IMR-90 (cell line): ENCODE data around the gene IGDCC3. TPM values are rescaled to one million over a fixed set of nuclear protein-coding genes. Genes with fewer than 3 reads are reported as not detected.

ENCODE experiments used
- ATAC-seq: fragments of 200-7000 bp; cut with Tn5 transposase; 2 replicates; pipeline ENCODE4 v1.9.1; 2020; ENCODE audit warnings: low read depth, mild to moderate bottlenecking, moderate library complexity
- BruUV-seq: library from RNA; stranded (reverse); fragments of 400-500 nt; replicated peaks from 2 replicates; lab custom pipeline; 2021; lab: Mats Ljungman, UMichigan
- CTCF ChIA-PET: fragments of 300-600 bp; formaldehyde crosslinking; extraction: SDS; loops from one replicate; lab custom pipeline; 2021; ENCODE audit warnings: antibody characterized with exemption; lab: Yijun Ruan, JAX
- POLR2A ChIA-PET: fragments of 300-600 bp; sonication (Branson Sonifier 250); formaldehyde crosslinking; loops from one replicate; lab custom pipeline; 2022; ENCODE audit warnings: antibody characterized with exemption; ENCODE audit not compliant: unreplicated experiment; lab: Charles Lee
- DNase-seq: peaks from one replicate; pipeline ENCODE4 v3.0.0; 2013
- H2AFZ ChIP-seq: replicated peaks from 2 replicates; pipeline ENCODE3; 2013; ENCODE audit warnings: low read length, mild to moderate bottlenecking; ENCODE audit not compliant: poor library complexity
- H2AK5ac ChIP-seq: 2 replicates; pipeline ENCODE4 v1.6.1; 2013; ENCODE audit warnings: low read depth, low read length, inconsistent platforms
- H2AK9ac ChIP-seq: replicated peaks from 2 replicates; pipeline ENCODE3; 2013; ENCODE audit warnings: mild to moderate bottlenecking, low read depth, low read length, moderate library complexity; ENCODE audit not compliant: poor library complexity
- H2BK120ac ChIP-seq: 2 replicates; pipeline ENCODE4 v1.6.1; 2013; ENCODE audit warnings: low read depth, low read length, inconsistent platforms
- H2BK15ac ChIP-seq: 3 replicates; pipeline ENCODE4 v1.6.1; 2013; ENCODE audit warnings: low read depth, low read length, inconsistent platforms
- H2BK20ac ChIP-seq: 2 replicates; pipeline ENCODE4 v1.6.1; 2013; ENCODE audit warnings: low read depth, mild to moderate bottlenecking, inconsistent platforms, low read length, moderate library complexity
- H2BK5ac ChIP-seq: 2 replicates; pipeline ENCODE4 v1.6.1; 2013; ENCODE audit warnings: mild to moderate bottlenecking, low read depth, low read length, inconsistent platforms; ENCODE audit not compliant: poor library complexity, severe bottlenecking
- H3K14ac ChIP-seq: replicated peaks from 2 replicates; pipeline ENCODE4 v1.6.1; 2013; ENCODE audit warnings: low read depth, low read length, inconsistent platforms
- H3K18ac ChIP-seq: 2 replicates; pipeline ENCODE4 v1.6.1; 2013; ENCODE audit warnings: low read depth, low read length, control low read depth
- H3K23ac ChIP-seq: 2 replicates; pipeline ENCODE4 v1.6.1; 2013; ENCODE audit warnings: low read depth, low read length, inconsistent platforms
- H3K27ac ChIP-seq: 2 replicates; pipeline ENCODE4 v1.5.1; 2013; ENCODE audit warnings: mild to moderate bottlenecking, control low read depth, low read length; ENCODE audit not compliant: insufficient read depth
- H3K27me3 ChIP-seq: 2 replicates; pipeline ENCODE4 v1.6.1; 2013; ENCODE audit warnings: low read length; ENCODE audit not compliant: control insufficient read depth, insufficient read depth
- H3K36me3 ChIP-seq: 2 replicates; pipeline ENCODE4 v1.6.1; 2013; ENCODE audit warnings: low read length, mixed read lengths; ENCODE audit not compliant: control insufficient read depth, insufficient read depth
- H3K4ac ChIP-seq: 2 replicates; pipeline ENCODE4 v1.6.1; 2013; ENCODE audit warnings: low read depth, low read length, inconsistent platforms
- H3K4me1 ChIP-seq: 2 replicates; pipeline ENCODE4 v1.6.1; 2013; ENCODE audit warnings: low read length, mixed read lengths; ENCODE audit not compliant: control insufficient read depth, insufficient read depth
- H3K4me2 ChIP-seq: 2 replicates; pipeline ENCODE4 v1.6.1; 2013; ENCODE audit warnings: low read depth, mild to moderate bottlenecking, control low read depth, low read length, moderate library complexity
- H3K4me3 ChIP-seq: 2 replicates; pipeline ENCODE4 v1.5.1; 2013; ENCODE audit warnings: low read depth, mild to moderate bottlenecking, control low read depth, low read length, moderate library complexity; ENCODE audit not compliant: insufficient read depth
- H3K56ac ChIP-seq: 2 replicates; pipeline ENCODE4 v1.6.1; 2013; ENCODE audit warnings: low read length, inconsistent platforms; ENCODE audit not compliant: insufficient read depth; ENCODE audit errors: extremely low read depth
- H3K79me1 ChIP-seq, 2 experiments: 2 replicates each; pipeline ENCODE4 v1.6.1; 2013; ENCODE audit warnings: low read length in 2 of 2, inconsistent platforms in 1 of 2, low read depth in 1 of 2
- H3K9ac ChIP-seq: 2 replicates; pipeline ENCODE4 v1.6.1; 2013; ENCODE audit warnings: low read depth, low read length, control low read depth
- H3K9me1 ChIP-seq: 2 replicates; pipeline ENCODE4 v1.6.1; 2013; ENCODE audit warnings: low read length, inconsistent platforms; ENCODE audit not compliant: insufficient read depth
- H3K9me3 ChIP-seq: 2 replicates; pipeline ENCODE4 v1.6.1; 2013; ENCODE audit warnings: low read length; ENCODE audit not compliant: control insufficient read depth, insufficient read depth
- H4K20me1 ChIP-seq: 2 replicates; pipeline ENCODE4 v1.6.1; 2013; ENCODE audit warnings: low read length, inconsistent platforms; ENCODE audit not compliant: insufficient read depth
- H4K5ac ChIP-seq: 2 replicates; pipeline ENCODE4 v1.6.1; 2013; ENCODE audit warnings: mild to moderate bottlenecking, low read depth, low read length, control low read depth
- H4K8ac ChIP-seq, 2 experiments: 2 replicates each; pipeline ENCODE4 v1.6.1; 2013; ENCODE audit warnings: low read depth in 2 of 2, low read length in 2 of 2, control low read depth in 1 of 2, inconsistent platforms in 1 of 2
- H4K91ac ChIP-seq: 2 replicates; pipeline ENCODE4 v1.6.1; 2013; ENCODE audit warnings: low read depth, low read length, inconsistent platforms; ENCODE audit not compliant: insufficient read depth
- CHD1 ChIP-seq: IDR thresholded peaks from 2 replicates; pipeline ENCODE4 v1.6.1; 2012; ENCODE audit warnings: low read depth, low read length, improper control_type of control experiment
- CTCF ChIP-seq: conservative IDR thresholded peaks from 2 replicates; pipeline ENCODE4 v1.5.1; 2012; ENCODE audit warnings: mild to moderate bottlenecking, low read depth, low read length, improper control_type of control experiment
- MAZ ChIP-seq: IDR thresholded peaks from 2 replicates; pipeline ENCODE4 v1.6.1; 2012; ENCODE audit warnings: low read depth, mild to moderate bottlenecking, low read length, improper control_type of control experiment, moderate library complexity, borderline replicate concordance
- RAD21 ChIP-seq: IDR thresholded peaks from 2 replicates; pipeline ENCODE4 v1.6.1; 2012; ENCODE audit warnings: low read length, improper control_type of control experiment
- SMC3 ChIP-seq: fragments of 150-350 bp; IDR thresholded peaks from 2 replicates; pipeline ENCODE4 v1.6.1; 2016; ENCODE audit warnings: low read depth, mild to moderate bottlenecking, antibody characterized with exemption, low read length, moderate library complexity
- WGBS, 2 experiments: methylation state at CpG; one replicate each; pipeline versions ENCODE4 v1.1.5 to v1.1.7; 2013; ENCODE audit warnings: missing lambda C conversion rate in 2 of 2; ENCODE audit not compliant: insufficient read length in 1 of 2; ENCODE audit errors: extremely low coverage in 2 of 2; 5-methylcytosine and 5-hydroxymethylcytosine counted together
- dilution Hi-C: fragments of 300-500 bp; cut with HindIII; formaldehyde crosslinking; loops from one replicate; pipeline ENCODE4 v1.14.3; 2018; ENCODE audit warnings: low sequenced_read_pairs; ENCODE audit not compliant: unreplicated experiment
- in situ Hi-C: fragments of 300-500 bp; cut with MboI; formaldehyde crosslinking; loops from 3 replicates; pipeline ENCODE4 v1.14.3; 2019; ENCODE audit warnings: low sequenced_read_pairs, inconsistent platforms, mixed read lengths
- intact Hi-C: fragments of 100-400 bp; cut with micrococcal nuclease; formaldehyde crosslinking; loops from 2 replicates; pipeline ENCODE4 v1.10.0; 2022
- polyA plus RNA-seq, 3 experiments: library from polyadenylated mRNA; depleted of rRNA; stranded (reverse); fragments of >200 nt; gene quantifications; 2 replicates each; pipeline ENCODE4 v1.2.3, GENCODE V29; 2012; ENCODE audit warnings: low replicate concordance in 1 of 3
- total RNA-seq: library from RNA; depleted of rRNA; stranded (reverse); fragments of >200 nt; gene quantifications from 2 replicates; pipeline ENCODE4 v1.2.3, GENCODE V29; 2012
- TF ChIP-seq, protein P1 (sequence below): fragments of 150-350 bp; IDR thresholded peaks from 2 replicates; pipeline ENCODE4 v1.6.1; 2017; ENCODE audit warnings: mild to moderate bottlenecking, antibody characterized with exemption, low read length, low read depth

IGDCC3 gene
- total and polyA plus RNA-seq, 2 of the 4 experiments (the other 2 are of a cell fraction), result 0.18 to 0.19 TPM

DNA sequence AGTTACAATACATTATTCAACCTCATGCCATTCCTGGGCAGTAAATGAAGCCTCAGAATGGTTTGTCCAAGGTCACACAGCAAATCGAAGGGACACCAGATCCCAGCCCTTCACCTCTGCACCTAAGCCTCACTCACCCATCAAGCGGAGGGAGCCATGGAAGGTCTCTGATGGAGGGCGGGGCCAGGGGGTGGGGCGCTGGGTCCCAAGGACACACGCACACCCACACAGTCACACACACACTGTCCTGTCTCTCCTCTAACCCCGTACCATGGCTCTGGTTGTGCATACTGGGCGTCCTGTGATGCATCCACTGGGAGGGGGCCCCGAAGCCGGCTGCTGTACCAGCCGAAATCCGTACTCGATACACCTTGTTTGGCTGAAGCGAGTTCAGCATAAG is 15.3 kb upstream of the IGDCC3 start:
- intact Hi-C loops, result no loop called here
- H3K9me3 ChIP-seq, result no peaks in the 10 kb centered on the region
- BruUV-seq, result no TSS peak
- no peak overlapping the region for H3K14ac ChIP-seq
- H3K27me3 ChIP-seq, result peaks cover 39% of the 10 kb centered on the region
- no peak overlapping the region for H4K8ac ChIP-seq
- H2BK15ac ChIP-seq, result no peak overlapping the region
- H4K20me1 ChIP-seq, result no peaks in the 10 kb centered on the region
- no peak overlapping the region for H2AK9ac ChIP-seq
- no peak overlapping the region for H3K4ac ChIP-seq
- no peak overlapping the region for H2AFZ ChIP-seq
- ATAC-seq (no peak), DNase-seq (no peak)
- CTCF ChIA-PET, result no interaction called here
- H4K5ac ChIP-seq, result no peak overlapping the region
- no peak overlapping the region for H3K9ac ChIP-seq
- dilution Hi-C loops, result no loop called here
- in situ Hi-C loops, result no loop called here
- TF ChIP-seq MAZ, result no peak
- TF ChIP-seq CTCF, result no peak
- TF ChIP-seq, protein P1, sequence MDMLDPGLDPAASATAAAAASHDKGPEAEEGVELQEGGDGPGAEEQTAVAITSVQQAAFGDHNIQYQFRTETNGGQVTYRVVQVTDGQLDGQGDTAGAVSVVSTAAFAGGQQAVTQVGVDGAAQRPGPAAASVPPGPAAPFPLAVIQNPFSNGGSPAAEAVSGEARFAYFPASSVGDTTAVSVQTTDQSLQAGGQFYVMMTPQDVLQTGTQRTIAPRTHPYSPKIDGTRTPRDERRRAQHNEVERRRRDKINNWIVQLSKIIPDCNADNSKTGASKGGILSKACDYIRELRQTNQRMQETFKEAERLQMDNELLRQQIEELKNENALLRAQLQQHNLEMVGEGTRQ, result no peak
- TF ChIP-seq RAD21, result no peak
- TF ChIP-seq SMC3, result no peak
- TF ChIP-seq CHD1, result no peak
- no peak overlapping the region for H3K4me3 ChIP-seq
- H3K4me1 ChIP-seq, result no peaks in the 10 kb centered on the region
- no peak overlapping the region for H2AK5ac ChIP-seq
- no peak overlapping the region for H3K27ac ChIP-seq
- no peaks in the 10 kb centered on the region; the same call in 1 of the 2 replicates for H3K9me1 ChIP-seq
- POLR2A ChIA-PET, result no interaction called here
- no peaks in the 10 kb centered on the region for H3K79me1 ChIP-seq
- no peak overlapping the region for H3K4me2 ChIP-seq
- no peak overlapping the region for H3K56ac ChIP-seq
- H3K18ac ChIP-seq, result no peak overlapping the region
- H3K36me3 ChIP-seq, result peaks cover 3% of the 10 kb centered on the region; the same call in 1 of the 2 replicates
- H2BK5ac ChIP-seq, result no peak overlapping the region
- H4K91ac ChIP-seq, result no peak overlapping the region
- no peak overlapping the region for H2BK20ac ChIP-seq
- H2BK120ac ChIP-seq, result no peak overlapping the region
- no peak overlapping the region for H3K23ac ChIP-seq
- WGBS, 2 experiments, result 89% methylated on average over 9 of the region's 13 CpGs; no CpG with 5 or more reads in 1 of the 2 experiments
